OCI-LY7 (cell line): ENCODE data around the gene SPDYE1.
"Not testable (repeated sequence)": the region's sequence is repeated elsewhere in the genome, so short reads cannot be mapped to it uniquely, and the experiment has no call there.

Experiments
- CTCF ChIP-seq: fragments of 200-600 bp; sonication (generic); conservative IDR thresholded peaks from 2 replicates; pipeline ENCODE4 v1.5.1; 2014; ENCODE audit warnings: mild to moderate bottlenecking, antibody characterized with exemption, low read length, moderate library complexity, mixed read lengths
- EZH2phosphoT487 ChIP-seq: fragments of 200-600 bp; sonication (generic); IDR thresholded peaks from 2 replicates; pipeline ENCODE4 v1.6.1; 2018; ENCODE audit warnings: low read depth, borderline replicate concordance, mild to moderate bottlenecking, mixed run types, antibody characterized with exemption, low read length, moderate library complexity, mixed read lengths

GRCh38 chr7:44022069-44022468, 24.4 kb downstream of the SPDYE1 start:
- not testable (repeated sequence) for TF ChIP-seq CTCF, EZH2phosphoT487
